HEK293 (cell line): ENCODE measurements around the gene NPTXR.

Experiments
- ZNF24 ChIP-seq: fragments of 450-650 bp; formaldehyde crosslinking; IDR thresholded peaks from 2 replicates; pipeline ENCODE4 v1.5.1; 2016; ENCODE audit warnings: missing biosample characterization, missing genetic modification characterization
- ZNF558 ChIP-seq: fragments of 450-650 bp; formaldehyde crosslinking; IDR thresholded peaks from 2 replicates; pipeline ENCODE4 v1.5.1; 2016; ENCODE audit warnings: missing biosample characterization, missing genetic modification characterization
- ZNF660 ChIP-seq: fragments of 450-650 bp; IDR thresholded peaks from 2 replicates; pipeline ENCODE4 v1.5.1; 2018; ENCODE audit warnings: missing biosample characterization, mild to moderate bottlenecking, missing genetic modification characterization
- TF ChIP-seq, protein P1 (sequence below): fragments of 450-650 bp; formaldehyde crosslinking; IDR thresholded peaks from 2 replicates; pipeline ENCODE4 v1.5.1; 2016; ENCODE audit warnings: missing biosample characterization, missing genetic modification characterization
- TF ChIP-seq, protein P2 (sequence below): sonication (generic); formaldehyde crosslinking; IDR thresholded peaks from 2 replicates; pipeline ENCODE4 v1.8.1; 2022; ENCODE audit warnings: mild to moderate bottlenecking, moderate library complexity, missing genetic modification reagents

GRCh38 chr22:38775656-38776055 is 68.2 kb downstream of the NPTXR start:
- TF ChIP-seq ZNF24 = no peak
- TF ChIP-seq ZNF660 (tag by site-specific recombination) = no peak
- TF ChIP-seq, protein P1, sequence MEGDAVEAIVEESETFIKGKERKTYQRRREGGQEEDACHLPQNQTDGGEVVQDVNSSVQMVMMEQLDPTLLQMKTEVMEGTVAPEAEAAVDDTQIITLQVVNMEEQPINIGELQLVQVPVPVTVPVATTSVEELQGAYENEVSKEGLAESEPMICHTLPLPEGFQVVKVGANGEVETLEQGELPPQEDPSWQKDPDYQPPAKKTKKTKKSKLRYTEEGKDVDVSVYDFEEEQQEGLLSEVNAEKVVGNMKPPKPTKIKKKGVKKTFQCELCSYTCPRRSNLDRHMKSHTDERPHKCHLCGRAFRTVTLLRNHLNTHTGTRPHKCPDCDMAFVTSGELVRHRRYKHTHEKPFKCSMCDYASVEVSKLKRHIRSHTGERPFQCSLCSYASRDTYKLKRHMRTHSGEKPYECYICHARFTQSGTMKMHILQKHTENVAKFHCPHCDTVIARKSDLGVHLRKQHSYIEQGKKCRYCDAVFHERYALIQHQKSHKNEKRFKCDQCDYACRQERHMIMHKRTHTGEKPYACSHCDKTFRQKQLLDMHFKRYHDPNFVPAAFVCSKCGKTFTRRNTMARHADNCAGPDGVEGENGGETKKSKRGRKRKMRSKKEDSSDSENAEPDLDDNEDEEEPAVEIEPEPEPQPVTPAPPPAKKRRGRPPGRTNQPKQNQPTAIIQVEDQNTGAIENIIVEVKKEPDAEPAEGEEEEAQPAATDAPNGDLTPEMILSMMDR (tag by site-specific recombination) = no peak
- no peak for TF ChIP-seq ZNF558 (tag by site-specific recombination)
- TF ChIP-seq, protein P2, sequence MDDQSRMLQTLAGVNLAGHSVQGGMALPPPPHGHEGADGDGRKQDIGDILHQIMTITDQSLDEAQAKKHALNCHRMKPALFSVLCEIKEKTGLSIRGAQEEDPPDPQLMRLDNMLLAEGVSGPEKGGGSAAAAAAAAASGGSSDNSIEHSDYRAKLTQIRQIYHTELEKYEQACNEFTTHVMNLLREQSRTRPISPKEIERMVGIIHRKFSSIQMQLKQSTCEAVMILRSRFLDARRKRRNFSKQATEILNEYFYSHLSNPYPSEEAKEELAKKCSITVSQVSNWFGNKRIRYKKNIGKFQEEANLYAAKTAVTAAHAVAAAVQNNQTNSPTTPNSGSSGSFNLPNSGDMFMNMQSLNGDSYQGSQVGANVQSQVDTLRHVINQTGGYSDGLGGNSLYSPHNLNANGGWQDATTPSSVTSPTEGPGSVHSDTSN = no peak
